ENCODE measurements around the gene RASL11A.

Gene RASL11A

GRCh38 chr13:27257648-27258253, 12.9 kb upstream of the RASL11A start:
- DNase-seq (ENCODE audit: low read depth in 2 of 2), result no peak
- TF ChIP-seq CTCF (IDR thresholded peaks at IDR 0.05; ENCODE audit: low read depth, low read length), result no peak
- no peak overlapping the region for H3K4me3 ChIP-seq (replicated peaks in 1 of 2; ENCODE audit: low read depth in 2 of 2, low read length in 2 of 2)

GRCh38 chr13:27258637-27259386, 11.8 kb upstream of the RASL11A start:
- no peak for DNase-seq (ENCODE audit: low read depth in 2 of 2)
- TF ChIP-seq CTCF (IDR thresholded peaks at IDR 0.05; ENCODE audit: low read depth, low read length), result no peak
- H3K4me3 ChIP-seq (replicated peaks in 1 of 2; ENCODE audit: low read depth in 2 of 2, low read length in 2 of 2), result no peak overlapping the region

GRCh38 chr13:27259831-27260230, 10.8 kb upstream of the RASL11A start:
- no peak for TF ChIP-seq CTCF (IDR thresholded peaks at IDR 0.05; ENCODE audit: low read depth, low read length)

GRCh38 chr13:27261396-27261795, 9.2 kb upstream of the RASL11A start:
- H3K4me3 ChIP-seq (replicated peaks in 1 of 2; ENCODE audit: low read depth in 2 of 2, low read length in 2 of 2), result no peak overlapping the region
- no peak for TF ChIP-seq CTCF (IDR thresholded peaks at IDR 0.05; ENCODE audit: low read depth, low read length)
- DNase-seq (ENCODE audit: low read depth in 2 of 2), result no peak

More at GRCh38 chr13:27259831-27260230, 10.8 kb upstream of the RASL11A start:
- no peak overlapping the region for H3K4me3 ChIP-seq (replicated peaks in 1 of 2; ENCODE audit: low read depth in 2 of 2, low read length in 2 of 2)
- DNase-seq (ENCODE audit: low read depth in 2 of 2), result peak in 1 of 2 donors; percentile 19

- no peak for DNase-seq (ENCODE audit: low read depth in 2 of 2)
- no peak for TF ChIP-seq CTCF (IDR thresholded peaks at IDR 0.05; ENCODE audit: low read depth, low read length)
- H3K4me3 ChIP-seq (replicated peaks in 1 of 2; ENCODE audit: low read depth in 2 of 2, low read length in 2 of 2), result no peak overlapping the region
Measured at GRCh38 chr13:27263438-27263837, 7.2 kb upstream of the RASL11A start.

GRCh38 chr13:27264181-27264580, 6.4 kb upstream of the RASL11A start:
- DNase-seq (ENCODE audit: low read depth in 2 of 2), result peak; percentile 72 to 73
- no peak overlapping the region for H3K4me3 ChIP-seq (replicated peaks in 1 of 2; ENCODE audit: low read depth in 2 of 2, low read length in 2 of 2)
- no peak for TF ChIP-seq CTCF (IDR thresholded peaks at IDR 0.05; ENCODE audit: low read depth, low read length)
